ENCODE measurements around the gene SYCP2.

Gene SYCP2

GRCh38 chr20:59820204-59821041 lies 113.0 kb downstream of the SYCP2 start:
- peak; percentile 88 for DNase-seq

DNA sequence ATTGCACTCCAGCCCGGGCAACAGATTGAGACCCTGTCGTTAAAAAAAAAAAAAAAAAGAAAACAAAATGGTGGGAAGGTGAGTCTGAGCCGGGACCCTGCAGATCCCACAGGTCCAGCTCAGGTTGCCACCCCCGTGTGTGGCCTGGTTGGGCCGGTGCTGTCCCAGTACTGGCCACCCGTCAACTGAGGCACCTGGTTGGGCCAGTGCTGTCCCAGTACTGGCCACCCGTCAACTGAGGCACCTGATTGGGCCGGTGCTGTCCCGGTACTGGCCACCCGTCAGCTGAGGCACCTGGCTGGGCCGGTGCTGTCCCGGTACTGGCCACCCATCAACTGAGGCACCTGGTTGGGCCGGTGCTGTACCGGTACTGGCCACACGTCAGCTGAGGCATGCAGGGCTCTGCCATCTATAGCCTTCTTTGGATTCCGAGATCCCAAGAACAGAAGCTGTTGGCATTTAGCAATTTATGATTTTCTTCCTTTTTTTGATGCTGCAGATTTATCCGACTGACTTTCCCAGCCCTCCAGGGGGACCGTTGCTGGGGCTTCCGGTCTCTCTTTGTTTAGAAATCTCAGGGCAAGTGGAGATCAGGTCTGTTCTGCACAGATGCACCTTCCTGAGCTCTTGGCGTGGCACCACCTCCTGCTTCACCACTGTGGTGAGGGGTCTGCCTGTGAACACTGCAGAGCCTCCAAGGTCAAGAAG lies 113.8 kb downstream of the SYCP2 start:
- DNase-seq, result no peak

GRCh38 chr20:59818911-59819310 lies 114.5 kb downstream of the SYCP2 start:
- no peak for DNase-seq

GRCh38 chr20:59817846-59818615 lies 115.4 kb downstream of the SYCP2 start:
- no peak for DNase-seq

- no peak for DNase-seq
Observed at GRCh38 chr20:59817406-59817805, 116.0 kb downstream of the SYCP2 start.

GRCh38 chr20:59816146-59816738 lies 117.2 kb downstream of the SYCP2 start:
- DNase-seq, result no peak

GRCh38 chr20:59814840-59815340 lies 118.5 kb downstream of the SYCP2 start:
- no peak for DNase-seq

- DNase-seq, result no peak
Observed at GRCh38 chr20:59813948-59814839, 119.2 kb downstream of the SYCP2 start.
